A673 (cell line): Measurements from ENCODE around the gene AWAT1.

Experiments
- CTCF ChIP-seq: fragments of 300-800, 200-600 bp; sonication (generic); conservative IDR thresholded peaks from 2 replicates; pipeline ENCODE4 v1.5.1; 2017; ENCODE audit warnings: low read depth, mild to moderate bottlenecking, antibody characterized with exemption, low read length, moderate library complexity, mixed read lengths
- EZH2 ChIP-seq: fragments of 200-600 bp; sonication (generic); IDR thresholded peaks from 2 replicates; pipeline ENCODE4 v1.6.1; 2017; ENCODE audit warnings: borderline replicate concordance, low read depth, mild to moderate bottlenecking, mixed read lengths, antibody characterized with exemption, low read length; ENCODE audit not compliant: poor library complexity, severe bottlenecking

- no peak for TF ChIP-seq EZH2
- no peak for TF ChIP-seq CTCF
Observed at GRCh38 chrX:70231666-70232065, 2.8 kb upstream of the AWAT1 start.
